ENCODE results near the gene ENPP3. TPM values are rescaled to one million over a fixed set of nuclear protein-coding genes. Genes with fewer than 3 reads are reported as not detected.

The ENPP3 gene
- total and polyA plus RNA-seq, 10 of the 15 experiments (the other 5 are each of a cell fraction or from before 2014, with no cell fraction given): 0.01 TPM; not detected in 9

- ChIA-PET RAD21 (ENCODE audit: unreplicated experiment) (no interaction called here), POLR2A (no interaction called here), CTCF (interaction anchor here (0.8 kb wide), 1 partner anchor 10 kb away, joined by 3 read pairs; no protein-coding TSS in a partner anchor), SMC1A (ENCODE audit: uncharacterized antibody, unreplicated experiment) (no interaction called here)
- WGBS (ENCODE audit: insufficient coverage, insufficient replicate concordance, low lambda C conversion rate, missing lambda C conversion rate): 89% methylated on average over 3 of the region's 3 CpGs
- no peak for ATAC-seq
- TF ChIP-seq PRDM15 (CRISPR knock-in tag; IDR thresholded peaks at IDR 0.05) (no peak), BMI1 (IDR thresholded peaks at IDR 0.05; ENCODE audit: borderline replicate concordance) (no peak), NFXL1 (IDR thresholded peaks at IDR 0.05; ENCODE audit: borderline replicate concordance) (no peak), SRF (IDR thresholded peaks at IDR 0.05; ENCODE audit: low read depth in 2 of 2, low read length in 2 of 2) (no peak), SMAD5 (IDR thresholded peaks at IDR 0.05; ENCODE audit: low read depth) (no peak), REST (IDR thresholded peaks at IDR 0.05; ENCODE audit: low read depth, low read length) (no peak), BHLHE40 (IDR thresholded peaks at IDR 0.05; ENCODE audit: borderline replicate concordance in 1 of 2, low read depth in 2 of 2, low read length in 1 of 2) (no peak), EED (IDR thresholded peaks at IDR 0.05; ENCODE audit: low read depth) (no peak), BCL3 (IDR thresholded peaks at IDR 0.05; ENCODE audit: borderline replicate concordance, insufficient read depth, low read depth, low read length, poor library complexity, severe bottlenecking) (no peak), ZZZ3 (IDR thresholded peaks at IDR 0.05; ENCODE audit: control insufficient read depth, insufficient read length, low read depth) (no peak), HDAC6 (IDR thresholded peaks at IDR 0.05; ENCODE audit: unreplicated experiment) (no peak), HSF1 (IDR thresholded peaks at IDR 0.05; ENCODE audit: low read depth, low read length) (no peak), KLF5 (IDR thresholded peaks at IDR 0.05; ENCODE audit: partially characterized antibody) (no peak)
- in situ Hi-C loops (cut with MboI) (no loop called here), intact Hi-C loops (cut with micrococcal nuclease; ENCODE audit: unreplicated experiment) (no loop called here)
- H3K9ac ChIP-seq (ENCODE audit: control insufficient read depth, insufficient read depth, low read length): no peak overlapping the region
- no peak overlapping the region for H2AFZ ChIP-seq (ENCODE audit: control insufficient read depth, low read depth, low read length)
- H3K27ac ChIP-seq (ENCODE audit: control insufficient read depth, insufficient read depth): no peak overlapping the region
- no peak overlapping the region for H3K4me2 ChIP-seq (ENCODE audit: control insufficient read depth, insufficient read depth)
- no TSS peak for BruUV-seq (replicated peaks)
- no peaks in the 10 kb centered on the region; the same call in 1 of the 2 replicates for H3K4me1 ChIP-seq (ENCODE audit: control insufficient read depth, insufficient read depth, low read length)
- no peaks in the 10 kb centered on the region for H3K9me3 ChIP-seq (replicated peaks; ENCODE audit: control insufficient read depth, insufficient read depth, low read length)
- H3K79me2 ChIP-seq (ENCODE audit: control insufficient read depth, insufficient read depth, low read length): peaks cover 10% of the 10 kb centered on the region
- H3K27me3 ChIP-seq (replicated peaks in 1 of 2; ENCODE audit: control insufficient read depth in 2 of 2, insufficient read depth in 2 of 2, low read length in 1 of 2): no peaks in the 10 kb centered on the region; a peak in 2 of 4 replicates
- H3K36me3 ChIP-seq (ENCODE audit: control insufficient read depth in 2 of 2, insufficient read depth in 2 of 2, low read length in 1 of 2): no peaks in the 10 kb centered on the region
- H3K4me3 ChIP-seq: no peak overlapping the region
- no peak for FAIRE-seq
- H4K20me1 ChIP-seq (ENCODE audit: control insufficient read depth, insufficient read depth): no peaks in the 10 kb centered on the region
- DNase-seq (ENCODE audit: low read depth, low spot score): no peak
Measured at GRCh38 chr6:131631625-131632289, 5.3 kb upstream of the ENPP3 start.

Measured in GM12878 (cell line).